ENCODE measurements around the gene ARHGEF39.
"Not testable (repeated sequence)": the region's sequence is repeated elsewhere in the genome, so short reads cannot be mapped to it uniquely, and the experiment has no call there.

Gene ARHGEF39

DNA sequence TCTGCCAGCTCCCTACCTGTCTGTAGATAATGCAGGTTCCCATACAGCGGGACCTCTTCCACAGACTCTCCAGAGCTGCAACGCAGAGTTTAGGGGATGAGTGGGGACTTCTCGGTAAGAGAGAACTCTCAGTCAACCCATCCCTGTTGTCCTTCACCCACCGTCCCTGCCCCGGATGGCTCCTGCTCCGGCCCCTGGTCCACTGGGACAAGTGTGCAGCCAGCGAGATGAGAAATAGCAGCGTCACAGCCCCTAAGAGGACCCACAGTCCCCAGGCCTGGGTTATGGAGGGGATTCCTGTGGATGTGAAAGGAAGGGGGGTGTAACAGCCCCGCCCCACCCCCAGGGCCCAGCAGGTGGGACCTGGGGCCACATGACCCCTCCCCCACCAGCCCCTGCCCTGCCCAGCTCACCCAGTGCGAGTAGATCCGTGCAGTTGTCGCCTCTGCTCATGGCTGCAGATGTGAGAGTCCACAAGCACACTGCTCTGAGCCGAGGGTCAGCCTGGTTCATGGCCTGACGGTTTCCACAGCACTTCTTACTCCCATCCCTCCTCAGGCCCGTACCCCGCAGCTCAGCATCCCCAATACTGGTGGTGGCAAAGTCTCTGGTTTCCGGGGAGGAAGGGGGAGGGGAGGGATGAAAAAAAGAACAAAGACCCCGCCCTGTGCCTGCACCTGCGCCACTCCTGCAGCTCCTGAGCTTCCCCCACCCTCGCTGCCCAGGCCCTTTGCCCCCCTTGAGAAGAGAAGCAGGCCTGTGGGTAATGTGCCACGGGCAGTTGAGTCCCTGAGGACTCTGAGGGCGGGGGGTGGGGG is 14.4 kb downstream of the ARHGEF39 start, which contains the start of gene SIT1:
SIT1 (minus strand) TSS at position 591 of the 818 bp plus-strand sequence; CDS start at position 513, 78 bp downstream.
- no peak for DNase-seq (ENCODE audit: low spot score)

DNA sequence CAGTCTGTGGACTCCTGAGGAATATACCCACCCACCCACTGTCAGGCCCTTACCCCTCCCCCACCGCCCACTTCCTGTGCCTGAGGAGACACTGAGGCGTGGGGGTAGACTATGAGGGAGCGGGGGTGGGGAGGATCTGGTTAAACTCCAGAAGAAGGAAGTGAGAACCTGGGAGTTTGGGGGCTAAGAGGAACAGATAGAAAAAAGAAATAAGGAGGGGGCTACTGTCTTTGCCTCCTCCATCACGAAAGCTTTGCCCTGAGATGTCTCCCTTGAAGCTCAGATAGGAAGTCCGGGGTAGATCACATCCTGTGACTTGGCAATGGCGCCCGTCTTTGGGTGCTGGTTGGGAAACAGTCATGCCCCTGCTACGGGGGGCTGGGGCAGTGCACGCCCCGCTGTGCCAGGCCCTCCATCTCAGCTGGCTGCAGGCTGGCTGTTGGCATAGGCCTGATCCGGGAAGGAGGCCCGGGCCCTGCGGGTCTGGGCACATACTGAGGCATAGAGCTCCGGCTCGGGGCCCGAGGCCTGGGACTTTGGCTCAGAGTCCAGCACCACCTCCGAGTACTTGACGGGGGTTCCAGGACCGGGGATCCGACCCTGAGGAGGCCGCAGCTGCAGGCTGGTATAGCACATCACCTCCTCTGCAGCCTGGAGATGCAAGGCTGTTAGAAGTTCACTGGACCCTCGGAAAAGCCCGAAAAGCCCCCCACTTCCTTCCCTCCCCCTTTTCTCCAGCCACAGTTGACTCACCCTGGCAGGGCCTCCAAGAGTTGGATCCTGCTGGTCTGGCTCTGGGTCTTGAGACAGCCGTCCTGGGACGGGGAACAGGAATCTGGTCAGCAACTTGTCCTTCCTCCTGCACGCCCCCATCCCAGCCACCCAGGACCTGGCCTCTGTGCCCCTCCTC is 15.3 kb downstream of the ARHGEF39 start:
- no peak for DNase-seq (ENCODE audit: low spot score)

DNA sequence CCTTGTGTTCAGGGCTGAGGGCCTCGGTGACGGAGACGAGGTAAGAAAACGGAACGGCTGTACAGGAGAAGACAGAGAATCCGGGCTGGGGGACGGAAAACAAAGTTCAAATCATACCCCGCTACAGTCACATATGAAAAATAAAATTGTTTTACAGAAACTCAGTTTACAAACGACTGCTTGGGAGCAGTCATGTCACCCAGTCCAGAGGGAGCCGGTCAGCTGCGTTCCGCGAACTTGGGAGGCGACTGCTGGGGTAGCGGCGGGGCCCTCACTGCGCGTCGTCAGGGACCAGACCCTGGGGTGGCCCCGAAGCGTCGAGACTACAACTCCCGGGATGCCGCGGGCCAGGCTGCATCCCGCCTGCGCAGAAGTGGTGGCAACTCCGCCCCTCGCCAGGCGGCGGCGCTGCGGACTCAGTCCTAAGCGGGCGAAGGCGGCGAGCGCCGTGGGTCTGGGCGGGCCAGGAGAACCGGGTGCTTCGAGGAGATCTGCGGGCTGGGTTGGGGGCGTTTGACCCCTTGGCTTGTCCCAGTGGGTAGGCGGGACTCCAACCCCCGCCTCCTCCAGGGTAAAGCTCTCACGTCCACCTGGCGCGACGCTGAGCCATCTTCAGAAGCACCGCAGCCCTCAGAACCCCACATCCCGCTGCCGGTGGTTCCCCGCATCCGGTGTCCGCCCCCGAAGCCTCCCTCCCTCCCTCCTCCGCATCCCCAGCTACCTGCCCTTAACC is 18.3 kb downstream of the ARHGEF39 start:
- peak; percentile 88 for DNase-seq (ENCODE audit: low spot score)

DNA sequence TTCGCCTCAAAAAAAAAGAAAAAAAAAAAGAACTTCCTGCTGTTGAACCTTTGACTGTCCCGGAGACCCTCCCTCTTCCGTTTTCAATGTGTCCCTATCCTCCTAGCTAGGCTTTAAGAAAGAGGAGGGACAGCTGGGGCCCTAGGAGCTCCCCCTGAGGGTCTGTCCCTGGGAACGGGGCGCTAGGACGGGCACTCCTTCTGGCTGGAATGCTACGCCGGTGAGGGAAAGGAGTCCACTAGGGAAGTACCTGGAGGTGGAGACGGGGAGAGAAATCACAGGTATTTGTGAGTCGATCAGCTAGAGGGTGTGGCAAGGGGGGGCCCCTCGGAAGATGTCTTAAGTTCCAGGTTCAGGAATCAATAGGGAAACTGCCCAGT is 18.9 kb downstream of the ARHGEF39 start:
- no peak for DNase-seq (ENCODE audit: low spot score)

DNA sequence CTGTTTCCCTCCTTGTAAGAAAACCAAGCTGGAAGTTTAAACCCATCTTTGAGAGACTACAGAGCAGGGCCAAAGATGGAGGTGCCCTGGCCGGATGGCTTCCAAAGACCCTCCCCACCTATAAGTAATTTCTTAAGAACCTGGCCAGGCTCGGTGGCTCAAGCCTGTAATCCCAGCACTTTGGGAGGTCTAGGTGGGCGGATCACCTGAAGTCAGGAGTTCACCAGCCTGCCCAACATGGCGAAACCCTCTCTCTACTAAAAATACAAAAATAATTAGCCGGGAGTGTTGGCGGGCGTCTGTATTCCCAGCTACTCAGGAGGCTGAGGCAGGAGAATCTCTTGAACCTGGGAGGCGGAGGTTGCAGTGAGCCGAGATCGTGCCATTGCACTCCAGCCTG is 19.3 kb downstream of the ARHGEF39 start:
- DNase-seq (ENCODE audit: low spot score), result not testable (repeated sequence)

DNA sequence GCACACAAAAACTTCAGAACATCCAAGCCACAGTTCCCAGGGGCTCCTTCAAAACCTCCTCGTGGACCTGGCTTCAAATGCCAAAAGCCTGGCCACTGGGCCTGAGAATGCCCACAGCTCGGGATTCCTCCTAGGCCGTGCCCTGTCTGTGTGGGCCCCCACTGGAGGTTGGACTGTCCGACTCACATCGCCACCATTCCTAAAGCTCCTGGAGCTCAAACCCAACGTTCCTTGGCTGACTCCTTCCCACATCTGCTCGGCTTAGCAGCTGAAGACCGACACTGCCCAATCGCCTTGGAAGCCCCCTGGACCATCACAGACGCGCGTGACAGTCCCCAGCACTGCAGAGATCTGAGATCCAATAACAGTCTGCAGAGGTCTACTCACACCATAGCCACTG is 21.9 kb downstream of the ARHGEF39 start:
- DNase-seq (ENCODE audit: low spot score), result no peak

DNA sequence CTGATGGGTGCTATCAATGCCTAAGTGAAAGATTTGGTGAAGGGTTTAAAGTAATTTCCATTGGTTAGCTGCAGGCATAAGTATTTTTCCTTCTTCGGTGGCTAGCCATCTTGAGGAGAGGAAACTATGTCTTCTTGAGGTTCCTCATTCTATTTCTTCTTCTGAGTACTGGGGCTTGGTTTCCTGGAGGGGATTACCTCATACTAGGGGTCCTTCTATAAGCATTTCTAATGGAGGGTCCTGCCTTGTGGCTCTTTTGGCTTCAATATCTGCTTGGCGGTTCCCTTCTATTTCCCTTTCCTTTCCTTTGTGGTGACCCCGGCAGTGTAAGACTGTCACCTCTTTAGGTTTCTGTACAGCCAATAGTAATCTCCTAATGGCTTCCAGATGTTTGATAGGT is 23.5 kb downstream of the ARHGEF39 start:
- not testable (repeated sequence) for DNase-seq (ENCODE audit: low spot score)

DNA sequence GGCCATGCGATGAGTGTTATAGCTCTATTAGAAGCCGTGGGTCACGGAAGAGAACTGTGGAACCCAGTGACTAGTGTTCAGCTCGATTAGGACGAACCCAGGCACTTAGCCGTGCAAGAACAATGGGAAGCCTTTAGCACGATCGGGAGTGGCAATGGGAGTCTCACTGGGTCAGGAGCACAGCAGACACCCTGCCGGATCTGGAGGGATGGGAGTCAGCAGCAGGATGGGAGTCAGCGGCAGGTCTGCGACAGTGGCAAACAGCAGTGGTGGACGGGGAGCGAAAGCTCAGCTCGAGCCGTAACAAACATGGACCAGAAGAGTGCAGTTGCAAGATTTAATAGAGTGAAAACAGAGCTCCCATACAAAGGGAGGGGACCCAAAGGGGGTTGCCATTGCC is 24.6 kb downstream of the ARHGEF39 start:
- not testable (repeated sequence) for DNase-seq (ENCODE audit: low spot score)

DNA sequence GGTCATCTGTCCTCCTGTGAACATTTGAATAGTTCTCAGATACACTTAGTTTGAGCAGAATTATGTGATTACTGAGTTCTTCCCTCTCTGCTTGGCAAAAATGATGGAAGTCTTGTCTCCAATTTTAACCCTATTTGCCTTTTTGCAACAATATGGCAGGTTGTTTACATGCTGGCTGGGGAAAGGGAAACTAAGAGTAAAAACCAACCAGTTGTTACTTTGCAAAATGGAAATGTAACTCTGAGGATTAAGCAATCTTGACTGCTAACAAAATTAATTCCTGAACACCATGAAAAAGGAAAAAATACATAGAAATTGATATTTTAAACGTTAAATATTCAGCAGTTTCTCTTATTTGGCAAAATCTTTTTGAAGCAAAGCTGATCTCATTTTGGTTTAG is 25.4 kb downstream of the ARHGEF39 start:
- DNase-seq (ENCODE audit: low spot score), result no peak

DNA sequence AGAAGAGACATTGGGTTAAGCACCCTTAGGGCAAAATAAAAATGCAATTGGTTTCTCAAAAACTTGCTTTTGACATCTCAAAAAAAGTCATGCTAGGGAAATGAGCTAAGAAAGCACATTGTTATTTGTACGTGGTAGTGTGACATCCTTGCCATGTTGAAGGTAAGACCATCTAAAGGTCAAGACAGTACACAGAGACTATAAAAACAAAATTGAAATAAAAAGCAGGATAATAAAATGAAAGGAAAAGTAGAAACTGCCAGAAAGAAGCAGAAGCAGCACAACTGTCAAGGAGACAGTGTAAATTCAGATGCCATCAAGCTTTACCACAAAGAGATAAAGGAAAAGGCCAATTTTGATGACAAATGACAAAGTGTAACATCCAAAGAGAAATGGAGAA is 25.8 kb downstream of the ARHGEF39 start:
- not testable (repeated sequence) for DNase-seq (ENCODE audit: low spot score)

DNA sequence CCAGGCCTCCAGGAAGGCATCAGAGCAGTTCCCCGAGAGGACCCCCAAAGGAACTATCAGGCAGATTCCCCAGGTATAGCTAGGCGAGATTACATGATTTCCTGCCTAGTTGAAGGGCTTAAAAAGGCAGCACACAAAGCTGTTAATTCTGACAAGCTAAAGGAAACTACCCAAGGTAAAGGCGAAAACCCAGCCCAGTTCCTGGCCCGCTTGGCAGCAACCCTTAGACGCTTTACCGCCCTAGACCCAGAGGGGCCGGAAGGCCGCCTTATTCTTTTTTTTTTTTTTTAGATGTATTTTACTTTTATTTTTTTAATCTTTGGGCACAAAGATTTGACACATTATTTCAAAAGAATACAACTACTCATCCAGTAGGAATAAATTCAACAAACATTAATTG is 26.2 kb downstream of the ARHGEF39 start:
- not testable (repeated sequence) for DNase-seq (ENCODE audit: low spot score)

DNA sequence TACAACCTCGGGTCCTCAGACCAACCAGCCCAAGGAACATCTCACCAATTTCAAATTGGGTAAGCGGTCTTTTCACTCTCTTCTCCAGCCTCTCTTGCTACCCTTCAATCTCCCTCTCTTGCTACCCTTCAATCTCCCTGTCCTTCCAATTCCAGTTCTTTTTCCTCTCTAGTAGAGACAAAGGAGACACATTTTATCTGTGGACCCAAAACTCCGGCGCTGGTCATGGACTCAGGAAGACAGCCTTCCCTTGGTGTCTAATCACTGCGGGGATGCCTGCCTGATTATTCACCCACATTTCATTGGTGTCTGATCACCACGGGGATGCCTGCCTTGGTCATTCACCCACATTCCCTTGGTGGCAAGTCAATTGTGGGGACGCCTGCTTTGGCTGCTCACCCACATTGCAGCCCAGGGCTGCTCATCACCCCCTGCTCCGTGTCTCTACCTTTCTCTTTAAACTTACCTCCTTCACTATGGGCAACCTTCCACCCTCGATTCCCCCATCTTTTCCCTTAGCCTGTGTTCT is 27.5 kb downstream of the ARHGEF39 start:
- DNase-seq (ENCODE audit: low spot score), result not testable (repeated sequence)

DNA sequence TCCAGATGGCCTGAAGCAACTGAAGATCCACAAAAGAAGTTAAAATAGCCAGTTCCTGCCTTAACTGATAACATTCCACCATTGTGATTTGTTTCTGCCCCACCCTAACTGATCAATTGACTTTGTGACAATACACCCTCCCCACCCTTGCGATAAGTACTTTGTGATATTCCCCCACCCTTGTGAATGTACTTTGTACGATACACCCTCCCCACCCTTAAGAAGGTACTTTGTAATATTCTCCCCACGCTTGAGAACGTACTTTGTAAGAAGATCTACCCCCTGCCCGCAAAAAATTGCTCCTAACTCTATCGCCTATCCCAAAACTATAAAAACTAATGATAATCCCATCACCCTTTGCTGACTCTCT is 28.1 kb downstream of the ARHGEF39 start:
- not testable (repeated sequence) for DNase-seq (ENCODE audit: low spot score)

DNA sequence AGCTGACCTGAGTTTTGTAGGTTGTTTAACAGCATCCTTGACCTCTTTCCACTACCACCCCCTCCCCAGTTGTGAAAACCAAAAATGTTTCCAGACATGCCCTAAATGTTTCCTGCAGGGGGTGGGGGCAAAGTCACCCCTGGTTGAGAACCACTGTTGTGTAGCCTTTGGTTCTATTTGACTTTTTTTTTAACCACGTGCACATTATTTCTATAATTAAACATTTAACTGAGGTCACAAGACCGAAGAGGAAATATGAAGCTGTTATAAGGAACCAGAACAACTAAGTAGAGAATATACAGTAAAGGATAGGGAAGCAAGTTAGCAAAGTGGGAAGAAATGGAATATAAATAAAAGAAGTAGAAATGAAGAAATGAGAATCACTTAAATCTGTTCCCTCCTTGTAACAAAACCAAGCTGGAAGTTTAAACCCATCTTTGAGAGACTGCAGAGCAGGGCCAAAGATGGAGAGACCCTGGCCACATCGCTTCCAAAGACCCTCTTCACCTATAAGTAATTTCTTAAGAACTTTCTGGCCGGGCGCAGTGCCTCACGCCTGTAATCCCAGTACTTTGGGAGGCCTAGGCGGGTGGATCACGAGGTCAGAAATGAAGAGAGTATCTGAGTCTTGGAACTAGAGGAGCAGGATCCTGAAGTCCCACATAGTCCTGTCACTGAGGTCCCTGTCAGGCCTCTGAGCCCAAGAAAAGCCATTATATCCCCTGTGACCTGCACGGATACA is 28.7 kb downstream of the ARHGEF39 start:
- no peak for DNase-seq (ENCODE audit: low spot score)

DNA sequence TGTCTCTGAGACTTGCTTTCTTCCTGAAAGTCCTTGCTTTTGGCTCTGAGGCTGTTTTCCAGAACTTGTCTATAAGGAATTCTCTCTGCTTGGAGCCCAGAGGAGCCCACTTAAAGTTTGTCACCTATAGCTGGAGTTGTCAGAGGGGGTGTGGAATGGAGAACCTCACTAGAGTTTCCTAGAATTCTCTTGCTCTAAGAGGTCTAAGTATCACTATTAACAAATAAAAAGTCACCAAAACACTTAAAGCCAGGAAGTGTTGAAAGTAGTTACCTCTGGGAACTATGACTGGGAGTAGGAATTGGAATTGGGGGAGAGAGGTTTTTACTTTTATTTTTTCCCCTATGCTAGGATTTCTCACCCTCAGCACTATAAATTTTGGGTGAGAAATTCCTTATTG is 29.3 kb downstream of the ARHGEF39 start:
- DNase-seq (ENCODE audit: low spot score), result no peak

DNA sequence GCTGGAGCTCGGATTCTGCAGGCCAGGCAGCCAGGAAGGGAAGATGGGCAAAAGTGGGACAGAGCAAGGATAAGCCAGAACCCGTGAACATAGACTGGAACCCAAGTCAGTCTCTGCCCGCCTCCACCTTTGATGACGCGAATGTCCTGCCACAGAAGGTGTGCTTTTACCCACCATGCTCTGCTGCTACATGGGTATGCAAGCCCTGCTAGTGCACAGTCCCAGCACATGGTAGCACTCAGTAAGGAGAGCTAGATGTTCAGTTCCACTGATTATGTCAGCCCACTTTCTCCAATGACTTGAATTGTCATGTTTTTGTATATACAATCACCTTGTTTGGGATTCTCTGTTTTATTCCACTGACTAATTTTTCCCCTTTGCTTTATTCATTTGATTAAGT is 35.4 kb downstream of the ARHGEF39 start:
- DNase-seq (ENCODE audit: low spot score), result no peak

DNA sequence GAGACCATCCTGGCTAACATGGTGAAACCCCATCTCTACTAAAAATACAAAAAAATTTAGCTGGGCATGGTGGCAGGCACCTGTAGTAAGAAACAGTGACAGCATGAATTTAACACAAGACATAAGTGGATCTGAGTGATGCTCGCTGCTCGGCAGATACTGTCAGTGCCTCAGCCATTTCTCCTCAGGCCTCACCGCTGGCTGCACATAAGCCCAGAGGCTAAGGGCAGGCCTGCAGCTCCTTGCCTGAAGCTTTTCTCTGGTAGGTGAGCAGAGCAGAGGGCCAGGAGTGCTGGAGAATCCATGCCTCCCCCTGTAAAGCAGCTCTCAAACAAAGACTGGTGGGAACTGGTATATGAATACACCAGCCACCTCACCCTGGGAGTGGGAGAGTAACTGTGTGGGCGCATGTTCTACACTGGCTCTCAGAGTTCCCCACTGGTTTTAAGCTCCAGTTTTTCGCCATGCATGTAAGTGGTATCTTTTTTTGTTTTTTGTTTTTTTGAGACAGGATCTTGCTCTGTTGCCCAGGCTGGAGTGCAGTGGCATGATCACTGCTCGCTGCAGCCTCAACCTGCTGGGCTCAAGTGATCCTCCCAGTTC is 36.5 kb downstream of the ARHGEF39 start:
- no peak for DNase-seq (ENCODE audit: low spot score)

DNA sequence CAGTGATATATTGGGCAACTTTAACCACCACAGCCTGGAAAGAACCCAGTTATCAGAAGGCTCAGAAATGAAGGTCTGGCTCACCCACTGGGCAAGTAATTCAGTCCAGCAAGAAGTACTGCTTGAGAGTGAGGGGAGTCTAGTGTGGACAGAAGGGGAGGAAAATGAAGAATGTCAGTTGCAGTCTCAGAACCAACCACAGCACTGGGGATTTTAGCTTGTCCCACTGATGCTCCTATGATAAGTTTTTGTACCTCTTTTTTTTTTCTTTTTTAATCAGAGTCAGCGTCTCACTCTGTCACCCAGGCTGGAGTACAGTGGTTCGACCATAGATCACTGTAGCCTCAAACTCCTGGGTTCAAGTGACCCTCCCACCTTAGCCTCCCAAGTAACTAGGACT is 37.4 kb downstream of the ARHGEF39 start:
- DNase-seq (ENCODE audit: low spot score), result no peak

DNA sequence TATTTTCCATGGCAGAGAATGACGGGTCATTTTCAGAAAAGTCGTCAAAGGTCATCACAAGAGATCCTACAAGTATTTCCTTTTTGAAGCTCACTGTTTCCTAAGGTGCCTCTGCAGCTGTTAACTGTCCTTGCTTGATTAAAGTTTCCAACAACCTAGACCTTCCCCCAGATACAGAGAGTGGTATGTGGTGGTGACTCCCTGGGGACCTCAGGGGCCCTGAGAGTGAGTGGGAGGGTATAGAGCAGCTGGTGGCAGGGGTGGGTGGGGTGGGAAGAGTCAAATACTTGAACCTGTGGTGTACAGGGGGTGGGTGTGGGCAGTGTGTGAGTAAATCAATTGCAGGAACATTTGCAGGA is 45.2 kb downstream of the ARHGEF39 start:
- no peak for DNase-seq (ENCODE audit: low spot score)

DNA sequence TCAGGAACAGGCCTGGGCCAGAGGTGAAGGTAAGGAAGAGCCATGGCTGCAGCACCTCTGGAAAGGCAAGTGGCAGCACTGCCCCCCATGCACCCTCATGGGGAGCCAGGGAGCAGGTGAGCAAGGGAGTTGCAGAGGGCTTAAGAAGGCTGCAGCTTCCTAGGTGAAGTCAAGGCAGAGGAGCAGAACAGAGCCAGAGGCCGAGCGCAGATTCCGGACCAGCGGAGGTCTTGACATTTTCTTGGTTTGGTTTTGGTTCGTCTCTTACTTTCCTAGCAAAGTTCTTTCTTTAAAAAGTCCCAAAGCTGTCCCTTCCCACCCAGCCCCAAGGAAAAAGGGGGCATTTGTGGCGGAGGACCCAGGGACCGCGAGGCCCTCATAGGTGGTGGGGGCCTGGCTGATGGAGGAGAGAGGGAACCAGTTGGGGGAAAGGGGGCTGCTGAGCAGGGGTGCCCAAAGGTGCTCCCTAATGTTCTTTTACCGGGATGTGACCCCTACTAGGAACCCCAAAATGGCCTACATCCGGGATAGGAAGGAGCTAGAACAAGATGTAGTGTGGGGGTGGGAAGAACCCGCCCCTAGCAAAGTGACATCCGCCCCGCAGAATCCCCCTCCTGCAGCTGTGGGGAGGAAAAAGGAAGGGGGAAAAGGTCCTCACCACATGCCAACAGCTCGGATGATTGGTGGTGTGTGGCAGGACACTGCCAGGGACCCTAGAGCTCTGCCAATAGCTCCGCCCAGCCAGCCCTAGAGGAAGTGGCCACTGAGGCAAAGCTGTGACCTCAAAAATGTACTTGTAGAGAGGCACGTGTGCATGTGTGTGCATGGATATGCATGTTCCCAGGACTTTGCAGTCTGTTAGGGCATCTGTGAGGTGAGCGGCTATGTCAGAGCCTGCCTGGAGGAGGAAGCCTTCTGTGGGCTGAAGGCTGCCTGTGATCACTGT is 45.9 kb downstream of the ARHGEF39 start:
- no peak for DNase-seq (ENCODE audit: low spot score)
